ENCODE results near the gene LRCH3.
"Not testable (repeated sequence)": the region's sequence is repeated elsewhere in the genome, so short reads cannot be mapped to it uniquely, and the experiment has no call there.

Gene LRCH3

DNA sequence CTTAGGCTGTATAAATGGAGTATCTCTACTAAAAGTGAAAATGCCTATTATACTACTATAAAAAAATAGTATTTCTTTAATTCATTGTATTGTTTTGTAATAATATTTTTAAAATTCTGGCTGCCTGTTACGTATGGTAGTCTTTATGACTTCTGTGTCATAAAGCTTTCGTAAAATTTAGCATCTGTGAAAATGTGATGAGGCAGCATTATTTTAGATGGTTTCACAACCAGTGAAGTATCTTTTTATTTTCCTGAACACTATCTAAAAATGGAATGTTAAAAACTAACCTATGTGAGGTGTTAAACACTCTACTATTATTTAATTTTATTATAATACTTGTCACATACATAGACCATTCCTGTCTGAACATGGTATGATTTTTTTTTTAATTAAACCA, 46.2 kb downstream of the LRCH3 start:
- DNase-seq: no peak

DNA sequence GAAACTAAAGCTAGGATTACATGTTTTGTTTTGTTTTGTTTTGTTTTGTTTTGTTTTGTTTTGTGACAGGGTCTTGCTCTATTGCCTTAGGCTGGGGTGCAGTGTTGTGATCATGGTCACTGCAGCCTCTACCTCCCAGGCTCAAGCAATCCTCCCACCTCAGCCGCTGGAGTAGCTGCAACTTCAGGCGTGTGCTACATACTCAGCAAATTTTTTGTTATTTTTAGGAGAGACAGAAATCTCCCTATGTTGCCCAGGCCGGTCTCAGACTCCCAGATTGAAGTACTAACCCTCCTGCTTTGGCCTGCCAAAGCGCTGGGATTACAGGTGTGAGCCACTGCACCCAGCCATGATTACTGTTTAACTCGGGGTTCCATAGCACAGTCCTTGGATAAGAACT, 50.7 kb downstream of the LRCH3 start:
- no peak for DNase-seq

DNA sequence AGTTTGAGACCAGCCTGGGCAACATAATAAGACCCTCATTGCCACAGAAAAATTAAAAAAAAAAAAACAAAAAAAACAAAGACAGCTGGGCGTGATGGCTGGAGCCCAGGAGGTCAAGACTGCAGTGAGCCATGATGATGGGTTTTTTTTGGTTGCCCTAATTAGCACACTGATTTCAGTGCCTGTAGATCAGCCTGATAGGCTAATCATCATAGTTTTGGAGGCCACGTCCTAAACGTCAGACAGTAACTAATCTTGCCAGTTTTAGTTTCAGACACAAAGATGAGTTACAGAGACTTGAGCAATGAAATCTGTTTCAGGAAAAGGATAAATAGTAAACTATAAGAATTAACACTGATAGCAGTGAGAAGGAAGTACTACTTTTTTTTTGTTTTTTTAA, 55.4 kb downstream of the LRCH3 start:
- DNase-seq: no peak

DNA sequence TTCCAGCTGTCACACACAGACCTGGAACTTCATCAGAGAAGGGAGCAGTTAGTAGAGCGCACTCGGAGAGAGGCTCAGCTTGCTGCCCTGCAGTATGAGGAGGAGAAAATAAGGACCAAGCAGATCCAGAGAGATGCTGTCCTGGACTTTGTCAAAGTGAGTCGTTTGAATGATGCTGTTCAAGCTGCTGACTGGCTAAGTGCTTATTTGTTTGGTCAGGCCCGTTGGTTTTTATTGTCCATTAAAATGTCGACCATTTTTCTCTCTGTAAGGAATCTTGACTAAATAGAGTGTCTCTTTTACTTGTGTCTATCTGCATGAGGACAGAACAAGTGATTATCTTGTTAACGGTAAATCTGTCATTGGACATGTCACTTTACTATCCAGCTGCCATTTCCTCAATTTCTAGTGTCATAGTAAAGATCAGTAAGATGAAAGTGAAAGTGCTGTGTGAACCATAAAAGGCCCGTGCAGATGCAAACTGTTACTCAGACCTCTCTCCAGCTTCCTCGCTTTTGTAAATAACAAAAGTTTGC, 56.9 kb downstream of the LRCH3 start:
- DNase-seq: peak; percentile 7

DNA sequence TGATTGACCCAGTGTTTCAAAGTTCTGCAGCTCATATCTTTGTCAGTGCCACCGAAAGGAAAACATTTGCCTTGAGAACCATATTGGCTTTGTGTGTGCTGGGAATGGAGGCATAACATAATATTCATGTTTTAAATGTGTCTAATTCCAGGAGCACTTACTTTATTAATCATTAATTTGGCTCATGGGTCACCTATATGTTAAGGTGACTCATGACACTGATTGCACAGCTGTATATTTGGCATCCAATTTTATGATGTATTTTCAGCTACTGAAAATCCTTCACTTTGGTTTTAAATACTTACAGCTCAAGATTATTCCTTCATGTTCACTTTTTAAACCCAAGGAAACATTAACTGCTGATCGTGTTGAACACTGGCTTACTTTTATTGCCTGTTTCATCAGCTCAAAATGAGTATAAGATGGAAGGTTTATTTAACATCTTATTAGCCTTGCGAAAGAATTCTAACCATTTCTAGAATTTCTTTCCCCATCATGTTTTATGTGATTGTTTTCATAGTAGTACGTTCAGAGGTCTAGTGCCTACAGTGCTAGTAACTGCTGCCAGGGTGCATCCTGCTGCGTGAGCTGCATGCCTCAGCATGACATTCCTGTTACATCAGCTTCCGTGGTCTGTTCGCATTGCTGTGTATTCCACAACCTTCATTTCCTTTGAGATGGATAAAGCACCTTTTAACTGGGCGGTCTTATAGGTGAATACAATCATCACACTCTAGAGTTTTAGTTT, 63.7 kb downstream of the LRCH3 start:
- DNase-seq: no peak

DNA sequence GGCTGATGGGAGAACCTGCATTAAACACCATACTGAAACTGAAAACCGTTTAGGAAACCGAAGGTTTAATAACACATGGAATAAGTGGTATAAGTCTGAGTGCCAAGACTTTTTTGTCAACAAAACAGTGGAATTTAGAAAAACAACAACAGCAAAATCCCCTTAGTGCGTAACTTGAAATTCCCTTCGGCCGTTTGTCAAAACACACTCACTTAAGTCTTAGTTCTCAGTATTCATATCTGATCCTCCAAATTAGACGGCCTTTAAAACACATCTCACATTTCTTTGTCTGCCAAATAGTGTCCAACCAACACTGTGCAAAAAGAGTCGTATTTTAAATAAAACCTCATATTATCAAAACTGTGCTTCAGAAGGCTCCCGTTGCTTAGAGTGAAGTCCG, 64.5 kb downstream of the LRCH3 start:
- no peak for DNase-seq

DNA sequence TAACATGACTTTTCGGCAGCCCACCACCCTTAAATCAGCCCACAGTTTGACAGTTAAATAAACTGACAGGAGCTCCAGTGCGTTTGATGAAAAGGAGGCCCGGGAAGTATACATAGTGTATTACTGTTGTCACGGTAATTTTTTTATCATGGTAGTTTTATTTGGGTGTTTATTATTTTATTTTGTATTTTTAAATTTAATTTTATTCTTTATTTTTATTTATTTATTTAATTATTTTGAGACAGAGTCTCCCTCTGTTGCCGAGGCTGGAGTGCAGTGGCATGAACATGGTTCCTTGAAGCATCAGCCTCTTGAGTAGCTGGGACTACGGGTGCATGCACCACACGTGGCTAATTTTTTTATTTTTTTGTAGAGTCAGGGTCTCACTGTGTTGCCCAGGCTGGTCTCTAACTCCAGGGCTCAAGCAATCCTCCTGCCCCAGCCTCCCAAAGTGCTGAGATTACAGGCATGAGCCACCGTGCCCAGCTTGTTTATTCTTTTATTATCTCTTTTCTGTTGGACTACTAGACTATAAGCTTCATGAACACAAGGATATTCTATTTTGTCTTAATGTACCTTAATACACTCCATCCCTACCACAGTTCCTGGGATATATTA, 65.3 kb downstream of the LRCH3 start:
- no peak for DNase-seq

DNA sequence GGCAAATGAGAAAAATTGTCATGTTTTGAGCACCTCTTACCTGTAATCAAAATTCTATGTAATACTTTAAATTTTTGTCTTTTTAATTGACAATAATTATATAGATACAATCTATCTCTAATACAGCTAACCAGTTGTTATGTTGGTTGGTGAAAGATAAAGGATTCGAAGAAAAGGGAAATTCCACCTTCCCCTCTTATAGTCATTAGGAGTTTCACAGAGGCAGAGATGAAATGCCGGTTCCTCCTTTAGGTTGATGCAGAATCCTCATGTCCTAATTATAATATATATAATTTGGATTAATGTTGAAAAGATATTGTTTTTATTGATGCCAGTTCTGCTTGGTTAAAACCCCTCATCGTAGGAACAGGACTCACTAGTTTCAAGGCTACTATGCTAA, 67.1 kb downstream of the LRCH3 start:
- no peak for DNase-seq

DNA sequence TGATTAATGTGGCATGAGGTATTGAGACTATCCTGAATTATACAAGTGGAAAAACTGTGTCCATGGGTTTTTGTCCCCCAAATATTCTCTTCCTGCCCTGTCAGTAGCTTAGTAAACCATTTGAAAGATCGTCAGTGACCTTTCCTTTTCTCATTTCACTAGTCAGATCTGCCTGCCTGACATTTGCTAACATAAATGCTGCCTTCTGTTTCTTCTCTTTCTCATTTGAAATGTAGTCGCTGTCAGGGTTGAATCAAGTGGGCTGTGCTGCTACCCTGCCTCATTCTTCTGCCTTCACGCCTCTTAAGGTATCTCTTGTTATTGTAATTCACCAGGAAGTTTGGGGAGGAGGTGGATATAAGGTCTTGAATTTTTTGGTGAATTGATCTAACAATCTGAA, 67.5 kb downstream of the LRCH3 start:
- DNase-seq: no peak

DNA sequence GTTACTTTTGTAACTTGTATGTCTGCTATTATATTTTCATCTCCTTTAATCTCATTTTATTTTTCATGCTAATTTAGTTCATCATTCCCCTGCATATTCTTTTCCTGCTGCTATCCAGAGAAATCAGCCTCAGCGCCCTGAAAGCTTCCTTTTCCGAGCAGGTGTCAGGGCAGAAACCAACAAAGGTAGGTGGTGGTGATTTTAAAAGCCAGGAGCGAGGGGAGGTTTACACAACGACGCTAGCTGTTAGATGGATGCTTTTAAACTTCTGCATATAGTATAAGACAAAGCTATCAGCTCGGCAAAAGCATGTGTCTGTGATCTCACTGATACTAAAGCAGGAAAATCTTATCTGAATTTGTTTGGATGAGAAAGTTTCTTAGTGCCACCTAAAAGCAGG, 75.0 kb downstream of the LRCH3 start:
- no peak for DNase-seq

DNA sequence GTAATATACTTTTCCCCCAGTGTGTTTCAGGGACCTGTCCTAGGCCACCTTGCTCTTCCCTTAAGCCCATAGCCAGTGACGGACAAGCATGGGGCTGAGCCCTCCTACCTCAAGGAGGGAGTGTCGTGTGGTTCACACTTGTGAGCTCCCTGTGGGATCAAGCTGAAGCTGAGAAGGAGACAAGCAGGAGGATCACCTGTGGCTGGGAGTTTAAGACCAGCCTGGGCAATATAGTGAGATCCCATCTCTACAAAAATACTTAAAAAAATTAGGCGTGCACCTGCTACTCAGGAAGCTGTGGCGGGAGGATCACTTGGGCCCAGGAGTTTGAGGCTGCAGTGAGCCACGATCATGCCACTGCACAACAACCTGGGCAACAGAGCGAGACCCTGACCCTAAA, 82.3 kb downstream of the LRCH3 start:
- no peak for DNase-seq

DNA sequence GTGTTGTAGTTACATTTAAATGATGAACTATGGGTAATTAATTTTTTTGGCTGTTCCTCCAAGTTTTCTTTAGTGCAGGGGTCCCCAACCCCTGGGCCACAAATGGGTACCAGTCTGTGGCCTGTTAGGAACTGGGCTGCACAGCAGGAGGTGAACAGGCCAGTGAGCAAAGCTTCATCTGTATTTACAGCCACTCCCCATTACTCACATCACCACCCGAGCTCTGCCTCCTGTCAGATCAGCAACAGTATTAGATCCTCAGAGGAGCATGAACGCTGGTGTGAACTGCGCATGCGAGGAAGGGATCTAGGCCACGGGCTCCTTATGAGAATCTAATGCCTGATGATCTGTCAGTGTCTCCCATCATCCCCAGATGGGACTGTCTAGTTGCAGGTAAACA, 83.0 kb downstream of the LRCH3 start:
- no peak for DNase-seq

DNA sequence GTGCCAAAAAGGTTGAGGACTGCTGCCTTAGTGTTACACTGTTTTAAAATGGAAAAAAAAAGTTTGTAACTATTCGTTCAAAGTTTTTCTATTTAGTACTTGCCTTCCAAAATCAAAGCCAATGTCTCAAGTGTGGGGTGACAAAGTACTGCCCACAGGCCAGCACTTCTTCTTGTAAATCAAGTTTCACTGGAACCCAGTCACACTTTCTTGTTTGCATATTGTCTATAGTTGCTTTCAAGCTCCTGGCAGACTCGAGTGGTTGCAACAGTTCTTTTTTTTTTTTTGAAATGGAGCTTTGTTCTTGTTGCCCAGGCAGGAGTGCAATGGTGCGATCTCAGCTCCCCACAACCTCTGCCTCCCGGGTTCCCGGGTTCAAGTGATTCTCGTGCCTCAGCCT, 83.6 kb downstream of the LRCH3 start:
- no peak for DNase-seq

DNA sequence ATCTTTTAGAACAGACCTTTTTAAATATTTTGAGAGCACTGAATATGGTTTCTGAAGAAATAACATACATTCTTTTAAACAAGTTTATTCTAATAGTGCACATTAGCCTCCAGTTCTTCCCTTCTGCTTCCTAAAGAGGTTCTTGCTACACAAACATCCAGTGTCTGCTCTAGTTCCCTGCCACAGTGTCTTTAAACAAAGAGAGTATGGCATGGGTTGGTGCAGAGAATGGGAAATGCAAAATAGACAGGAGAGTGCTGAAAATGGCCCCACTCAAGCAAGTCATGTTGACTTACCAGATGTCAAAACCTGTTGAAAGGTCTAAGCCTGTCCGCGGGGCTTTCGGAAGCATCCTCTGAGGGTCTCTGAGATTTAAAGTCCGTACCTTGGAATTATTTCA, 86.8 kb downstream of the LRCH3 start:
- DNase-seq: no peak

DNA sequence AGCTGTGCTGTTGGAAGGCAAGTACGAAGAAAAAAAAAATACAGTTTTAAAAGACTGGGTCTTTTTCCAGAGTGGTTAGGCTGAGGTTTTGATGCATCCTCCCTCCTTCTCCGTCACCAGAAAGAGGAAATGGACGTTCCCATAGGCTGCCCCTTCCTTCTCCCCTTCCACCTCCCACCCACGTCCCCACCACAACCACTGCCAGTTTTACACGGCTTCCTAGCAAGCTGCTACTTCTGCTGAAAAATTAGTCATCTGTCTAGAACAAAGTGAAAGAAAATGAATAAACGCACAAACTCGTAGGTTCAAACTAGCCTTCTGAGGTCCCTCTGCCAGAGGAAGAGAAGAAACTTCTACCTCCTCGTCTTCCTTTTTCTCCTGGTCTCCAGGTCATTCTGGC, 87.4 kb downstream of the LRCH3 start:
- peak; percentile 2 for DNase-seq

DNA sequence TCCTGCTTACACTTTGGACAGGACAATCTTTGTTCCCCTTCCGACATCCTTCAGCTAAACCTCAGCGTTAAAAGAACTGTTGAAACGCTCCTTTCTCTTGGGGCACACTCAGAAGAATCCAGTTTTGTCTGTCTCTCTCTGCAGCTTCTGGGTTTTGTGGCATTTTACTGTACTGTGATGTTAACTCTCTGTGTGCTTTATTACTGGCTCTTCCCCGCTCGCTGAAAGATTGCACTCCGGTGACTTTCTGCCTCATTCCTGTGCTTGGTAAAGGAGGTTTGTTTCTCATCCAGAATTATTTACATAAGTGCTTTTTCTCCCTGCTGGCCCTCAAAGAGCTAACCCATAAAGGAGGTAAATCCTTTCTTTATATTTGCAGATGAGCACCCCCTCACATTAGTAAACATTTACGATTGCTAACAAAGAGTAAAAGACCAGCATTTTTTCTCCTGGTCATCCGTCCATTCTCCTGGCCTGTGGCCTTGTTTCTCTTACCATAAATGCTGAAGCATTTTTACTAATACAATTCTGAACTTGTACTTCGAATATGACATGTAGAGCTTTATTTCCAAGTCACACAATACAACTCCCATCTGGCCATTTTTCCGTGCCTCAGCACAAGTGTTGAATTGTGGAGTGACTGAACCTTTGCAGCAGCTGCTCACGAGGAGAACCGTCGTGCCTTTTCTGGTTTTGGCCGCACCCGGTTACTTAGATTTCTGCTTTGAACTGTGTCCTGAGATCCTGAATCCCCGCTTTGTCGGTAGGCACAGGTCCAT, 89.6 kb downstream of the LRCH3 start:
- no peak for DNase-seq

DNA sequence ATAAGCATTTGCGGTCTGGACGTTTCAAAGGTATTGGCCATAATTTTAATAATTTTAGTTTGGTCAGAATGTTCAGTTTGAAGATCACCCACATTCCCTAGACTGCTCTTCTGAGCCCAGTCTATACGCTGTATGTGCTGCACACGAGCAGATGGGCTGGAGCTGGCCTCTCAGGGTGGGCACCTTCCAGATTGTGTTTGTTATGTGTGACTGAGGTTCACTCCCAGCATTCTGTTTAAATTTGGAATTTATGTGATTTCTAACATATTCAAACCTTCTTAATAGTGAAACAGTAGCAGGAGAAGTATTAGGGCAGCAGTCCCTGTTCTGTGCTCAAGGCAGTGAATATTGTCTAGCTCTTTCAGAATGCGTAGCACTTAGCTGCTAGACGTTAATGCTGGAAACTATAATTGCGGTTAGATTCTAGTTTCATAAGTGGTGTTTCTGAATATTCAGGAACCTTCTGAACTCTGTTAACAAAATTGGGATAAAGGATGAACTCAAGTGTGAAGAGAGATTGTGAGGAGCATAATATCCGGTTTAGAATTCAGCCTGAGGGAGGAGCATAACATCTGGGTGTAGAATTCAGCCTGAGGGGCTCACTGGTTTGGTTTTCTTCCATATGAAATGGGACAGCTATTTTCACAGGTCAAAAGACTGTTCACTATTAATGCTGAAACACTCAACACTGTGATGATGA, 90.4 kb downstream of the LRCH3 start:
- DNase-seq: no peak

DNA sequence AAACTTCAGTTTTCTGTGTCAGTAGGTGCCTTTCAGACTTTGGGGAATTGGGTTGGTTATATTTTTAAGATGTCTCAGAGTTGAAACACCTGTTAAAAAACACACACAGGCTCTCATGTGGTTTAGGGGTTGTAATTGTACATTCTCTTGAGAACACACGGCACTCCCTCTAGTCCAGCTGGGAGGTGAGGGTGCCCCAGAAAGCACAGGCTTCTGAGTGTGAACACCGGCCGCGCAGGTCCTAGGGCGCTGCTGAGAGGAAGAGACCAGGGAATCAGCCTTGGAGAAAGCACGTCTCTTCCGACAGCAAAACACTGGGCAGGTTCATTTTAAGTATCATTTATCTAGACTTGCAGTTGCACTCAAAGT, 90.9 kb downstream of the LRCH3 start:
- no peak for DNase-seq

DNA sequence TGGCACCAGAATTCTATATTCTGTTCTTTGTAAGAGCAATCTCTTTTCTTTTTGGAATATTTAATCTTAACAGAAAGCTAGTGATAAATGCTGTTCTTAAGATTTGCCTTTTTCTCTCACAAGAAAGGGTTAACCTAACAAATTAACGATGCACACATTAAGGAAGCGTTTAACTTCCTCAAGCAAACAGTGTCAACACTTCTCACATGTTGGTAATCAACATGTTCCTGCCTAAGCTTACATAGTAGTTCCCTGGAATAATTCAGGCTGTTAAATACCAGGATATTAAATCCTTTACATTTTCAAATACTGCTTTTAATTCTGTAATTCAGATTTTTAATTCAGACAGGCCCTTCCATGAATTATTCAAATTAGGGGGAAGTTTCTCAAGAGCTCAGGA, 91.5 kb downstream of the LRCH3 start:
- no peak for DNase-seq

DNA sequence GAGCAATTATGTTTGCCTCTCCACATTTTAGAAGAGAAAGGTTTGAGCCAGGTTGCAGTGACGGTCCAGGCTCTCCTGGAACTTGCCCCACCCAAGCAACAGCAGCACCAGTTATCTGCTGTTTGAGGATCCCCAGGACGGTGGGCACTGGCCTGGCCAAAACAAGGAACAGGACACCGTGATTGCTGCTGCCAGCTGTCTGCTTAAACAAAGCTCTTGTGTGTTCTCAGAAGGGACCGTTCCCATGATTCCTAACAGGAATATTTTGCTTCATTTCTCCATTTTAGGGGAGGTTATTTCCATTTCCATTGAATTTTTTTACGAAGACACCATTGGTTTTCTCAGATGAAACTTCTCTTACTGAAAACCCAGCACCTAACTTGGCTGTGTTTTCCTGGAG, 92.5 kb downstream of the LRCH3 start:
- no peak for DNase-seq

DNA sequence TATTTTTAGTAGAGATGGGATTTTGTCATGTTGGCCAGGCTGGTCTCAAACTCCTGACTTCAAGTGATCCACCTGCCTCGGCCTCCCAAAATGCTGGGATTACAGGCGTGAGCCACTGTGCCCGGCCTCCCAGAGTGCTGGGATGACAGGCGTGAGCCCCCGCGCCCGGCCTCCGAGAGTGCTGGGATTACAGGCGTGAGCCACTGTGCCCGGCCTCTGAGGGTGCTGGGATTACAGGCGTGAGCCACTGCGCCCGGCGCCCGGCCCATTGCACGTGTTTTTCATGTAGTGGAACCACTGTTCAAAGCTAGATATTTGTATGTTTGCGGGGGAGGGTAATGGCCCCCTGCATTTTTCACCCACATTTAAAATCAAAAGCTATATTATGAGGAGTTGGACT, 93.3 kb downstream of the LRCH3 start:
- not testable (repeated sequence) for DNase-seq

DNA sequence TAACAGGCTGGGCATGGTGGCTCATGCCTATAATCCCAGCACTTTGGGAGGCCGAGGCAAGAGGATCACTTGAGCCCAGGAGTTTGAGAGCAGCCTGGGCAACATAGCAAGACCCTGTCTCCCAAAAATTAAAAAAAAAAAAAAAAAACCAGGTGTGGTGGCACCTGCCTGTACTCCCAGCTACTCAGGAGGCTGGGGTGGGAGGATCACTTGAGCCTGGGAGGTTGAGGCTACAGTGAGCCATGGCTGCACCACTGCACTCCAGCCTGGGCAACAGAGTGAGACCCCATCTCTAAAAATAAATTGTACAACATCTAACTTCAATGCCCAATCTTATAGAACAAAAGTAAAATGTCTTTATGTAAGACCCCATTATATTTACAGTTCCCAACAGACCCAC, 95.0 kb downstream of the LRCH3 start:
- not testable (repeated sequence) for DNase-seq

DNA sequence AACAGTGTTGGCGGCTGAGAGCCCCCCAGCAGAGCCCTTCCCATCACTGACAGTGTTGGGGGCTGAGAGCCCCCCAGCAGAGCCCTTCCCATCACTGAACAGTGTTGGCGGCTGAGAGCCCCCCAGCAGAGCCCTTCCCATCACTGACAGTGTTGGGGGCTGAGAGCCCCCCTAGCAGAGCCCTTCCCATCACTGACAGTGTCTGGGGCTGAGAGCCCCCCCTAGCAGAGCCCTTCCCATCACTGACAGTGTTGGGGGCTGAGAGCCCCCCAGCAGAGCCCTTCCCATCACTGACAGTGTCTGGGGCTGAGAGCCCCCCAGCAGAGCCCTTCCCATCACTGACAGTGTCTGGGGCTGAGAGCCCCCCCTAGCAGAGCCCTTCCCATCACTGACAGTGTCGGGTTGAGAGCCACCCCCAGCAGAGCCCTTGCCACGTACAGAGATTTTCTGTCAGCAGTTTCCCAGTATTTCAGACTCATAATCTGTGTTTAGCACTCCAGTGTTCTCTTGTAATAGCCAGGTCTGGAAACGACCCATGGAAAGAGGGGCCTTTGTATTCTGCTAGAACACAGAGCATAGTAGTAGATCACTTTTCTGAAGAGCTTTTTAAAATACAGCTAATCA, 96.5 kb downstream of the LRCH3 start:
- DNase-seq: not testable (repeated sequence)
